DOHH2 (cell line): Measurements from ENCODE around the gene MSL3B.

ENCODE experiments used
- H3F3A ChIP-seq: fragments of 200-600 bp; sonication (generic), shearing (Covaris generic); 2 replicates; pipeline ENCODE4 v1.6.0; 2016; ENCODE audit warnings: antibody characterized with exemption, mild to moderate bottlenecking; ENCODE audit not compliant: control insufficient read depth, insufficient read depth
- H3K27ac ChIP-seq: fragments of 200-600 bp; sonication (generic); 2 replicates; pipeline ENCODE4 v1.5.1; 2014; ENCODE audit warnings: low read depth, mild to moderate bottlenecking, low read length, moderate library complexity
- H3K27me3 ChIP-seq: fragments of 200-600 bp; sonication (generic); 2 replicates; pipeline ENCODE4 v1.6.1; 2014; ENCODE audit warnings: mild to moderate bottlenecking, low read length, mixed read lengths; ENCODE audit not compliant: control insufficient read depth
- H3K36me3 ChIP-seq: fragments of 200-600 bp; sonication (generic); 2 replicates; pipeline ENCODE4 v1.6.1; 2014; ENCODE audit warnings: mild to moderate bottlenecking, low read length, moderate library complexity, mixed read lengths; ENCODE audit not compliant: control insufficient read depth
- H3K4me1 ChIP-seq: fragments of 200-600 bp; sonication (generic); 2 replicates; pipeline ENCODE4 v1.6.1; 2014; ENCODE audit warnings: mild to moderate bottlenecking, low read length, mixed read lengths; ENCODE audit not compliant: control insufficient read depth
- H3K4me2 ChIP-seq: fragments of 200-600 bp; sonication (generic); 2 replicates; pipeline ENCODE4 v1.6.0; 2014; ENCODE audit warnings: mild to moderate bottlenecking, low read length, moderate library complexity
- H3K4me3 ChIP-seq: fragments of 200-600 bp; sonication (generic); 2 replicates; pipeline ENCODE4 v1.5.1; 2014; ENCODE audit warnings: mild to moderate bottlenecking, low read length, mixed read lengths
- H3K79me2 ChIP-seq: fragments of 200-600 bp; sonication (generic); 2 replicates; pipeline ENCODE4 v1.6.1; 2014; ENCODE audit warnings: mild to moderate bottlenecking, low read length, mixed read lengths; ENCODE audit not compliant: control insufficient read depth
- H3K9me2 ChIP-seq: fragments of 200-600 bp; sonication (generic); replicated peaks from 2 replicates; pipeline ENCODE4 v1.6.1; 2014; ENCODE audit warnings: mild to moderate bottlenecking, low read length, mixed read lengths; ENCODE audit not compliant: control insufficient read depth
- H3K9me3 ChIP-seq: fragments of 200-600 bp; sonication (generic); 2 replicates; pipeline ENCODE4 v1.6.1; 2014; ENCODE audit warnings: antibody characterized with exemption, low read length, mixed read lengths; ENCODE audit not compliant: control insufficient read depth, insufficient read depth
- H4K20me1 ChIP-seq: fragments of 200-600 bp; sonication (generic); 2 replicates; pipeline ENCODE4 v1.6.0; 2014; ENCODE audit warnings: low read depth, mild to moderate bottlenecking, antibody characterized with exemption, low read length, moderate library complexity; ENCODE audit not compliant: control insufficient read depth, insufficient read depth
- EZH2phosphoT487 ChIP-seq: fragments of 200-600 bp; sonication (generic); IDR thresholded peaks from 2 replicates; pipeline ENCODE4 v1.6.1; 2017; ENCODE audit warnings: borderline replicate concordance, mild to moderate bottlenecking, antibody characterized with exemption, low read length, moderate library complexity, mixed read lengths
- TF ChIP-seq, protein P1 (sequence below): fragments of 200-600 bp; sonication (generic); IDR thresholded peaks from one replicate; pipeline ENCODE4 v1.5.1; 2014; ENCODE audit warnings: antibody characterized with exemption, mild to moderate bottlenecking, low read depth, low read length; ENCODE audit not compliant: poor library complexity, severe bottlenecking

Gene MSL3B

DNA sequence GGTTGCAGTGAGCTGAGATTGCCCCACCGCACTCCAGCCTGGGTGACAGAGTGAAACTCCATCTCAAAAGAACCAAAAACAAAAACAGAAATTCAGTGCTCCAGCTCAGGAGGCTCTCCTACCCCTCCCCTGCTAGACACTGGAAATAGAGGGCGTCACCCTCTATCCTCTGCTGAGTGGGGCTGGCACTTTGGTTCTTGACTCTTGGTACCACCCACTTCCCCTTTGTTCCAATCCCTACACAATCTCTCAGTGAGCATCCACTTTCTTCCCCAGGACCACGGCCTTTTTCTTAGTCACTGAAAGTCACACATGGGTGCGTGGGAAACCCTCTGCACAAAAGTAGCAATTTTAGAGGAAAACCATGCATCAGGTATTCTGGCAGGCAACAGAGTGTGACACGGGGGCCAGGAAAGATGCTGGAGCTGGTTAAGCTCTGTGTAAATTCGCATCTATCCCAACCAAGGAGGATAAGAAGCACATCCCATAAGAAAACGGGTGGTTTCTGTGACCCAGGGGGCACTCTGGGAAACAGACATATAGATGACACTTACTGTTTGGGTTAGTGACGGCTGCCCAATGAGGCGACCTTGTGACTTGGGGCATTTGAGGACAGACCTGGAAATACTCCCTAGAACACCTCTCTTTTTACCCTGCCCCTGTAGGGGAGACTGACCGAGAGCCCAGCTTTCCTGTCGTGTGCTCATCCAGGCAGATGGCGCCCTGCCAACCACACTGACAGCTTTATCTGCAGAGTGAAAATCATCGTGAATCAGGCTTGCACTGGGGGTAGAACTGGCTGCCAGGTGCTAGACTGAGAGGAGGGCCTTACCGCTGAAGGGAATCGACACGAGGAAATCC is 21.6 kb downstream of the MSL3B start:
- H3K9me3 ChIP-seq = no peaks in the 10 kb centered on the region
- no peaks in the 10 kb centered on the region for H3F3A ChIP-seq
- H3K9me2 ChIP-seq = no peaks in the 10 kb centered on the region
- no peak overlapping the region for H3K4me3 ChIP-seq
- H3K79me2 ChIP-seq = peaks cover 98% of the 10 kb centered on the region
- H3K36me3 ChIP-seq = peaks cover 100% of the 10 kb centered on the region
- H4K20me1 ChIP-seq = peaks cover 8% of the 10 kb centered on the region
- H3K27ac ChIP-seq = no peak overlapping the region
- TF ChIP-seq, protein P1, sequence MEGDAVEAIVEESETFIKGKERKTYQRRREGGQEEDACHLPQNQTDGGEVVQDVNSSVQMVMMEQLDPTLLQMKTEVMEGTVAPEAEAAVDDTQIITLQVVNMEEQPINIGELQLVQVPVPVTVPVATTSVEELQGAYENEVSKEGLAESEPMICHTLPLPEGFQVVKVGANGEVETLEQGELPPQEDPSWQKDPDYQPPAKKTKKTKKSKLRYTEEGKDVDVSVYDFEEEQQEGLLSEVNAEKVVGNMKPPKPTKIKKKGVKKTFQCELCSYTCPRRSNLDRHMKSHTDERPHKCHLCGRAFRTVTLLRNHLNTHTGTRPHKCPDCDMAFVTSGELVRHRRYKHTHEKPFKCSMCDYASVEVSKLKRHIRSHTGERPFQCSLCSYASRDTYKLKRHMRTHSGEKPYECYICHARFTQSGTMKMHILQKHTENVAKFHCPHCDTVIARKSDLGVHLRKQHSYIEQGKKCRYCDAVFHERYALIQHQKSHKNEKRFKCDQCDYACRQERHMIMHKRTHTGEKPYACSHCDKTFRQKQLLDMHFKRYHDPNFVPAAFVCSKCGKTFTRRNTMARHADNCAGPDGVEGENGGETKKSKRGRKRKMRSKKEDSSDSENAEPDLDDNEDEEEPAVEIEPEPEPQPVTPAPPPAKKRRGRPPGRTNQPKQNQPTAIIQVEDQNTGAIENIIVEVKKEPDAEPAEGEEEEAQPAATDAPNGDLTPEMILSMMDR = no peak
- no peak for TF ChIP-seq EZH2phosphoT487
- peaks cover 2% of the 10 kb centered on the region for H3K4me1 ChIP-seq
- no peaks in the 10 kb centered on the region for H3K27me3 ChIP-seq
- H3K4me2 ChIP-seq = no peak overlapping the region

DNA sequence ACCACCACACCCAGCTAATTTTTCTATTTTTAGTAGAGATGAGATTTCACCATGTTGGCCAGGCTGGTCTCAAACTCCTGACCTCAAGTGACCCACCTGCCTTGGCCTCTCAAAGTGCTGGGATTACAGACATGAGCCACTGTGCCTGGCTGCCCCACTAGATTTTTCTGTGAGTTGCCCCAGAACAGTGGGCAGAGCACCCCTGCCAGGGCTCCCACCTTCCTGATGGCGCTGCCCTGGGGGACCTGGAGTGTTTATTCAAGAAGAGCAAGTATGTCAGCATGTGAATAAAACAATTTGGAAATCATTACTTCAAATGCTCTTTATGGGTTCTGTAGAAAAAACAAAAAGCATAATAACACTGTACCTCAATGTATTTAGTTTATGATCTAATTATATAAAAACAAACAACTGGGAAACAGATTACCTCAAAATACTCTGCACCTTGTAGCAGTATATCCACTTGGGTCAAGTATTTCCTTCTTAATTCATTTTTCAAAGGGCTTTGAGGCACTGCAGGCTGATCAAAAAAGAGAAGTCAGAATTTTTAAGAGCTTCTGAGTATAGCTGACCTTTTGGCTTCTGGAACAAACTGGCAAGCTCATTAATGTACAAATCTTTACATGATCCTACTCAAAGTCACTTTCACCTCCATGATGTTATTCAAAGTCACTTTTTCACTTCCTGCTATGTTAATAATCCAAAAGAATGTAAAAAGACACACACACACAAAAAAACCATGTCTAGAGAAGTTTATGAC is 22.7 kb downstream of the MSL3B start:
- peaks cover 10% of the 10 kb centered on the region for H4K20me1 ChIP-seq
- no peak overlapping the region for H3K27ac ChIP-seq
- no peak for TF ChIP-seq EZH2phosphoT487
- TF ChIP-seq, protein P1 = no peak
- peaks cover 100% of the 10 kb centered on the region for H3K36me3 ChIP-seq
- H3K9me3 ChIP-seq = no peaks in the 10 kb centered on the region
- no peak overlapping the region for H3K4me2 ChIP-seq
- H3K79me2 ChIP-seq = peaks cover 98% of the 10 kb centered on the region
- no peaks in the 10 kb centered on the region for H3K27me3 ChIP-seq
- no peaks in the 10 kb centered on the region for H3K4me1 ChIP-seq
- no peak overlapping the region for H3K4me3 ChIP-seq
- H3F3A ChIP-seq = no peaks in the 10 kb centered on the region
- H3K9me2 ChIP-seq = no peaks in the 10 kb centered on the region

DNA sequence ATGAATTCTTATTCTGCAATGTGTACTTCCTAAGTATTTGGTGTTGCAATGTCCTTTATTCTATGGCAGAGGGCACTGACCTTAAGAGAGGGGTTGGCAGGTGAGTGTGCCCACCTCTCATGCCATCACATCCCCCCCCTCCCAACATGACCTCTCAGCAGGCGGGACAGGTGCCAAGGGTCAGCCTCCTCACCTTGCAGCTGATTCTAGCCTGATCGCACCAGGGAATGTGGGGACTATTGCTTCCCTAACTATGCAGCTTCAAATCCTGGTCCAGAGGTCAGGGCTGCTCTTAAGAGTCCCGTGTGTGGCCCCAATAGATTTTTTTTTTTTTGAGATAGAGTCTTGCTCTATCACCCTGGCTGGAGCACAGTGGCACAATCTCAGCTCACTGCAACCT is 23.4 kb downstream of the MSL3B start:
- Histone ChIP-seq H3K36me3 (peaks cover 100% of the 10 kb centered on the region), H3K4me2 (no peak overlapping the region), H3K27ac (no peak overlapping the region), H3K9me2 (no peaks in the 10 kb centered on the region), H3K79me2 (peaks cover 98% of the 10 kb centered on the region), H3F3A (no peaks in the 10 kb centered on the region), H3K4me1 (no peaks in the 10 kb centered on the region), H3K4me3 (no peak overlapping the region), H3K9me3 (no peaks in the 10 kb centered on the region), H4K20me1 (peaks cover 10% of the 10 kb centered on the region), H3K27me3 (no peaks in the 10 kb centered on the region)
- TF ChIP-seq, protein P1 = no peak
- TF ChIP-seq EZH2phosphoT487 = no peak
